Stimulated activated CD8-positive, alpha-beta memory T cell treated with anti-CD3 and anti-CD28 coated beads, Interleukin-12 subunit alpha, Interleukin-12 subunit beta, amount 100 ng/mL, for 24 hours (primary cell): ENCODE measurements around the gene PLA2G15.

Experiments
- DNase-seq: peaks from one replicate; pipeline ENCODE4 v3.0.0-alpha.2; 2020; ENCODE audit errors: extremely low read depth

The PLA2G15 gene, protein sequence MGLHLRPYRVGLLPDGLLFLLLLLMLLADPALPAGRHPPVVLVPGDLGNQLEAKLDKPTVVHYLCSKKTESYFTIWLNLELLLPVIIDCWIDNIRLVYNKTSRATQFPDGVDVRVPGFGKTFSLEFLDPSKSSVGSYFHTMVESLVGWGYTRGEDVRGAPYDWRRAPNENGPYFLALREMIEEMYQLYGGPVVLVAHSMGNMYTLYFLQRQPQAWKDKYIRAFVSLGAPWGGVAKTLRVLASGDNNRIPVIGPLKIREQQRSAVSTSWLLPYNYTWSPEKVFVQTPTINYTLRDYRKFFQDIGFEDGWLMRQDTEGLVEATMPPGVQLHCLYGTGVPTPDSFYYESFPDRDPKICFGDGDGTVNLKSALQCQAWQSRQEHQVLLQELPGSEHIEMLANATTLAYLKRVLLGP

DNA sequence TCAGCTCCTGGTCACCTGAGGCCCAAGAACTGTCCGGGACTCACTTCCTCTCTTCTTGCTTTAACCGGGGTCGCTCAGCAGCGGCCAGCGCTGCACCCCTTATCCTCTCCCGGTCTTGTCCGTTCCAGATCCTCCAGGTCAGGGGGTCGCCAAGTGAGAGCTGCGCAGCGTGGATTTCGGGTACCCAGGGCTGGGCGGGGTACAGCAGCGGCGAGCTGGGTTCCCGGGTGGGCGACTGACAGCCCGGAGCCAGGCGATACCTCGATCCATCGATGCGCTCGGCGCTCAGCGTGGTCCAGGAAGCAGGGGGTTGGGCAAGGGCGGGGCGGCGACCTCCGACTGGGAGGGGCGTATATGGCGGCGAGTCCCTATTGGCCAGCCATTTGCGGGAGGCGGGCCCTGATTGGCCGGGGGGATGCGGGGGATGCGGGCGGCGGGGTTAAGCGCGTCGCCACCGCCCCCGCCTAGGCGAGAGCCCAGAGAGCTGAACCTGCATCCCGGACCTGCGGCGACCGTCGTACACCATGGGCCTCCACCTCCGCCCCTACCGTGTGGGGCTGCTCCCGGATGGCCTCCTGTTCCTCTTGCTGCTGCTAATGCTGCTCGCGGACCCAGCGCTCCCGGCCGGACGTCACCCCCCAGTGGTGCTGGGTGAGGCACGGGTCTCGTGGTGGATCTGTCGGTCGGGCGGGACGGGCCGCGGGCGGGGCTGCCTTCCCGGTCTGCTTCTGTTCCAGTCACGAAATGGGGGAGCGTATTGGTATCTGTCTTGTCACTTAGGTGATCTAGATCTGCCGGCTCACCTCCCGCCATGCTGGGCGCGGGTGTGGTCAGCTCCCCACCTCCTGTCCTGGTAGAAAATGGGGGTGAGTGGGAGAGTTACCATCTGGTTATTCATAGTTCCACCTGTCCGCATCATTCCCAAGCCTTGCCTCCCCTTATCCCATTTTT, at the start of gene PLA2G15:
TSS of gene PLA2G15 (plus strand) at position 471 of the 951 bp plus-strand sequence. CDS start at position 525, 54 bp downstream.
- DNase-seq: peak; percentile 93

DNA sequence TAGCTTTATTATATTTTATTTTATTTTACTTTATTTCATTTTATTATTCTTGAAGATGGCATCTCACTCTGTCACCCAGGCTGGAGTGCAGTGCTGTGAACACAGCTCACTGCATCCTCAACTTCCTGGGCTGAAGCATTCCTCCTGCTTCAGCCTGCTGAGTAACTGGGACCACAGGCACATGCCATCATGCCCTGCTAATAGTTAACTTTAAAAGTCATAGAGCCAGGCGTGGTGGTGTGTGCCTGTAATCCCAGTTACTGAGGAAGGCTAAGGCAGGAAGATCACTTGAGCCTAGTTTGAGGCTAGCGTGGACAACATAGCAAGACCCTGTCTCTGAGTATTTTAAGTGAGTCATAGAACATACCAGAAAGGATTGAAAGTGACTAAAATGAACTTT, 47.9 kb upstream of the PLA2G15 start:
- DNase-seq: no peak

DNA sequence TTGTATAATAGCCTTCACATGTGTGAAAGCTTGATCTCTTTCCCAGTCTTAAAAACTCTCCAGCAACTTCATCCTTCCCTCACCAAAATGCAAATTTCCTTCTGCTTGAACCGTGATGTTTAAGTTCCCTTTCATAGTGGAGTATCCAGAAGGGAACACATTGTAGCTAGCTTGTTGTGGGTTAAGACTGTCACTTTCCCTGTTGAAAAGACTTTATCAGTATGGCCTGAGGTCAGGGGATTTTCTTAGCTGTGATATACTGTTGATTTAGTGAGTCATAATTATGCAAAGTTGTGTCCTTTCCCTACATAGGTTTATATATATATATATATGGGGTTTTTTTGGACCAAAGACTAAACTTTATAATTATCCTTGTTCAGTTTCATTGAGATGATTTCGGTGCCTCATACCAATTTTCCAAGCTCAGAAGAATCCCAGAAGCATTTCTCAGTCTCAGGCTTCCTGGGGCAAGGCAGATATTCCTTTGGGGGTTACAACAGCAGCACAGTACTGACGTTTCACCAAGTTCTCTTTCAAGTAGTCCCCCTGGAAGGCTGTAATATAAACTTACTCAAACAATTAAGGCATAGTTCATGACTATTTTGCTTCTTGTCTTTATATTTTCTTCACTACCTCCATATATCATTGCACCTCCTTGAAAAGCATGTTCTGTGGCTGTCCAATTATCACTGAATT, 44.9 kb upstream of the PLA2G15 start:
- DNase-seq: no peak

DNA sequence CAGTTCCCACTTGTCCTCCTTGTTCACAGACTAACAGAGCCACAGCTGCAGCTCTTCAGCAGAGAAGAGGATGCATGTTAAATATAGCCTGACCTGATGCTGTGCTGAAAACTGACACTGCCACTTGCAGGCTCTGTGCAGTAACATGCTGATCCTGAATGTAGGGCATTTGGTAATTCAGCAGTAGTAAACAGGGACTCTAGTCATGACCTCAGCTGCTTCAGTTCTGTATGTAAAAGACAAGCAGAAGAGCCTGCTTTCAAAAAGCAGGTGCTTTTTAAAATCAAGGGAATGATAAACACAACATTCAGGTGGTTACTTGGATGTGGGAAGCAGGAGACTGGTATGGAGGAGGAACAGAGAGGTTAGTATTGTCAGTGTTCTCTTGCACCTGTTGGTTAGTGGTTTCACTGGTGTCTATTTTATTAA, 43.1 kb upstream of the PLA2G15 start:
- DNase-seq: no peak

DNA sequence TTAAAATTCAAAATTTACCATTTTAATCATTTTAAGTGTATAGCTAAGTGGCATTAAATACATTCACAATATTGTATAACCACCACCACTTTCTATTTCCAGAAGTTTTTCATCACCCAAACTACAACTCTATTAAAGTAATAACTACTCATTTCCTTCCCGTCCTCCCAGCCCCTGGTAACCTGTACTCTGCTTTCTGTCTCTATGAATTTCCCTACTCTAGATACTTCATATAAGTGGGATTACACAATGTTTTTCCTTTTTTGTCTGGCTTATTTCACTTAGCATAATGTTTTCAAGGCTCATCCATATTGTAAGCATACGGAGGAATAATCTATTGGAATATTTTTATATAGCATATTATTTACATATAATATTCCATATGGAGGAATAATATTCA, 38.9 kb upstream of the PLA2G15 start:
- no peak for DNase-seq

DNA sequence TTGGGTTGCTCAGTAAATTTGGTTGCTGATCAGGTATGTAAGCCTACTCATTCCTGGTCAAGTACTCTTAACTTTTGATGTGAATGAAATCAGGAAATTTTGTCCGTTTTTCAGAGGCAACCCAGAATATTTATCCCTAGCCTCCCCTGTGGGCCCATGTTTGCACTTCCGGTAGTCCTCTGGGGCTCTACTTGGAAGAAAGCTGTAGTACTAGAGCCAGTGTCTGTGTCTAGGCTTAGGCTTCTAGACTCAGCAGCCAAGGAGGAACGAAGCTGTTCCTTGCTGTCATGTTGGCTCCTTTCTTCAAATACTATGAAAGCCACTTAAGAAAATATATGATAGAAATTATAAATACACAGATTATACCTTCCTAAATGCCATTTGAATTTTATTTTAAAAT, 30.4 kb upstream of the PLA2G15 start:
- DNase-seq: no peak

DNA sequence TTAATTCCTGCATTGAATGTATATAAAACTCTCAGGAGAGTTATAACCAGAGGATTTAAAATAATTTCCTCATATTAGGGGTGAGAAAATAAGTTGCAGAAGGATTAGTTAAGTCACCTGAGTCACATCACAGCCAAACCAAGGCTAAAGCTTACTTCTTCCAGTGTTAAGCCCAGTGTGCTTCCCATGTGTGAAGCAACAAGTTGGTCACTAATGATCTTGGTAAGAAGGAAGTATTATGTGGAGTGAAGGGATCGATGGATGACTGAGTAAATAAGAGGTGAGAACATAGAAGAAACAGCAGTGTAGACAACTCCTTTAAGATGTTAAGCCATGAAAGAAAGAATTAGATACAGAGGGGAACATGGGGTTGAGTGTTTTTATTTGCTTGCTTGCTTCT, 29.9 kb upstream of the PLA2G15 start:
- DNase-seq: no peak

DNA sequence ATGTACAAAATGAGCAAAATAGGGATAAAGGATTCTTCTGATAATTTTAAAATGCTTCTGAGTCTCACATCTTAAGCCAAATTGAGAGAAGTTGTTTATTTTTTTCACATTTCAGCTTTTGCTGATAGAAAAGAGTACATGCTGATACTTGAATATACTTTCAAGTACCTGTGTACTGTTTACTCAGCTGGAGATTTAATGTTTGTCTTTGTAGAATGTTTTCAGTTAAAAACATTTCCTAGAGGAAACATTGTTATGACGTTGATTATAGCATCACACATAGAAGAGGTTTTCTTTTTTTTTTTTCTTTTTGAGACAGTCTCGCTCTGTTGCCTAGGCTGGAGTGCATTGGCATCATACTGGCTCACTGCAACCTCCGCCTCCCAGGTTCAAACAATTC, 28.9 kb upstream of the PLA2G15 start:
- no peak for DNase-seq

DNA sequence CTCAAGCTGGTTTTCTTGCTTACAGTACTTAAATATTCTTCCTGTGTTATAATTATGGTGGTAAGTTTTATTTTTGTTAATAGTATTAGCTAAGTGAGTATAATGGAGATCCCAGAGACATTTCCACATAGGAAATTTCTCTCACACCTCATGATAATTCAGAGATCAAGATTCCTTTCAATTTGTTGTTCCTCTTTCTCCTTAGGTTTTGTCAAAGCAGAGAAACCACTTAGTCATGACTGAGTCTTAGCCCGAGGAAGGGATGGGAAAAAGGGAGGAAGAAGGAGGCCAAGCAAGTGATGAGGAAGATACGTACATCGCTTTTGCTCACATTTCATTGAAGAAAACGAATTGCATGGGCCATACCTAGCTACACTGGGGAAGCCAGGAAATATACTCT, 27.7 kb upstream of the PLA2G15 start:
- no peak for DNase-seq

DNA sequence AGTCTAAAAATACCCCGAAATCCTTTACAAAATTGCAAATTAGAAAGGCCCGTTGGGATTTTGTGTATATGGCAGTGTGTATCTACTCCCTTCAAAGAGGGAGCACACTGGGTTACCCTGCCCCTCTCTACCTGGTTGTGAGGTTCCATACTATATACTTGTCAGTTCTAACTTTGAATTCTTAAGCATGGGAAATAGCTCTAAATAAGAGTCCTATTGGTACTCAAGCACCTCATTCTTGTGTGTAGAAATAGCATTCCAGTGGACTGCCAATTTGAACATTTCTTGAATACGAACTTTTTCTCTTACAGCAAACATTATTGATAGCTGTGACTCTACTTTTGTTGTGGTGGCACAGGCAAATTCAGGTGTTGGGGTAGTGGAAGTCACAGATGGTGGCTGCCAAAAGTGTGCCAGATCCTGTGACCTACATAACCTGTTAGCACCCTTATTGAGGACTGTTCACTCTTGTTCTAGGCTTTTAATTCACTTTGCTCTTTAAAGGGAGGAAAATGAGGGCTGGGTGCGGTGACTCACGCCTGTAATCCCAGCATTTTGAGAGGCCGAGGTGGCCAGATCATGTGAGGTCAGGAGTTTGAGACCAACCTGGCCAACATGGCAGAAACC, 25.3 kb upstream of the PLA2G15 start:
- DNase-seq: no peak

DNA sequence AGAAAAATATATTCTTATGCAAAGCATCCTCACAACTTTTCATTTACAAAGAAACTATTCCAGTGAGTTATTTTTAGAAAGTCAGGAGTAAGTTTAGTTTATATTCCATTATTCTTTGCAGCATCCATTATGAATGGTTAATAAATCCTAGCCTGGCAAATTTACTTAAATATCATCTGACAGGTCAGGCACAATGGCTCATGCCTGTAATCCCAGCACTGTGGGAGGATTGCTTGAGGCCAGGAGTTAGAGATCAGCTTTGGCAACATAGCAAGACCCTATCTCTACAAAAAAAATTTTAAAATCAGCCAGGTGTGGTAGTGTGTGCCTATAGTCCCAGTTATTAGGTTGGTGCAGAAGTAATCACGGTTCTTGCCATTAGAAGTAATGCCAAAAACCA, 22.1 kb upstream of the PLA2G15 start:
- no peak for DNase-seq

DNA sequence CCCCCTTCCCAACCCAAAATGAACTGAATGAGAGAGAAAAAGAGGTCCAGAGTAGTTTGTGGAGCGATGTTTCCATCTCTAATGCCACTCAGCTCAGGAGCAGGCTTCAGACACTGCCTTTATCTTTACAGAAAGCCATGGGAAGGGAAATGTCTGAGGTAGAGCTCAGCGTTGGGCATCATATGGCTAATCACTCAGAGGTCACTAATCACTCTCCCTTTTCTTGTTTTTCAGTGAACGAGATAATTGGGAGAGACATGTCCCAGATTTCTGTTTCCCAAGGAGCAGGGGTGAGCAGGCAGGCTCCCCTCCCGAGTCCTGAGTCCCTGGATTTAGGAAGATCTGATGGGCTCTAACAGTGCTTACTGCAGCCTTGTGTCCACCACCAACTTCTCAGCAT, 19.1 kb upstream of the PLA2G15 start:
- DNase-seq: no peak

DNA sequence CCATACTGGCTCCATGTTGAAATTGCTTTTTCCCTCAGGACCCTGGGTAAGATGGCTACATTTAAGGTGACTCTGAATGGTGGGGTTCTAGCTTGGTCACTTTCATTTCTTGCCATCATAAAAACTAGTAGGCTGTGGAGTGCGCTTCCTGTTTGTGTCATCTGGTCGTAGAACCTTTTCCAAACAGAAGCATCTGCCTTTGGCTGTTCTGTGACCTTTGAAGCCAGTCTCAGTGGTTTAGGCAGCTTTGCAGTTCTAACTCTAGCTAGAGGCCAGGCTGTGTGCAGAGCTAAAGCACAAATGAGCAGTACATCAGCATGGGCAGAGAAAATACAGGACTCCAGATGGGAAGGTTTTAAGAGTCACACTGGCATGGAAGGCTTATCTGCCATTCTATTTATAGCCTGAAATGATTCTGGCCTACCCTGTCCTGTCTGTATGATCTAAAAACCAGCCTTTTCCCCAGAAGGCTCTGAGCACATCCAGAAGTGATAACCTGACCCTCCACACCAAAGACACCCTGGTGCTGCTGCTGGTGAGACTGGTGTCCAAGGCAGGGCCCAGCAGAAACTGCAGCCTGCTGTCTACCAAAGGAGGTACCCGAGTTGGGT, 17.9 kb upstream of the PLA2G15 start:
- DNase-seq: no peak

DNA sequence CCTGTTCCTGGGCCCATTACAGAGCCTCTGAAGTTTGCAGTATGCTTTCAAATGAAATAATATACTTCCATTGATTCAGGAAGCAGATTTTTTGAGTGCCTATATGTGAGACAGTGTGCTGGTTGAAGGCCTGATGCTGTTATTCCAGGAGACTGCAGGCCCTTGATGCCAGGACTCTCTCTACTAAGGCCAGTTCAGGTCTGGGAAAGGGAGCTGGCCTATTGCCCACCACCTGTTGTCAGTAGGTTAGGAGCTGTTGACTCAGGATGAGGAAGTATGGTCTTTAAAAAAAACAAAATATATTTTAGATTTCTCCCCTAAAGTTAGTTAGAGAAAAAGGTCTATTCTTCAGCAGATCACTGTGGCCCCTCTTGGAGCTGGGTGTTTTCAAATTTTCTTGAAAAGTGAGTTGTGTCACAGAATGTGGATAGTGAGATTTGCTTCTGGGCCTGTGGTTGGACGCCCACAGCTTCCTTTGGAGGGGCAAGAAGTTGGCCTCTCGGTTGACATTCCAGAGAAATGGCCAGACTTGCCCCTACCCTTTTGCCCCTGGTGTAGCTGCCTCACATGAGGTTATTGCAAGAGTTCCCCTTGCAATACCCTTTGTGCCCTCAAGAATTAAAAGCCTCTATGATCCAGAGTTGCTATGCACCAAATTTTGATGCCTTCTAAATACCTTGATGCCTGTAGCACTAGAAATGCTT, 17.2 kb upstream of the PLA2G15 start:
- DNase-seq: no peak

DNA sequence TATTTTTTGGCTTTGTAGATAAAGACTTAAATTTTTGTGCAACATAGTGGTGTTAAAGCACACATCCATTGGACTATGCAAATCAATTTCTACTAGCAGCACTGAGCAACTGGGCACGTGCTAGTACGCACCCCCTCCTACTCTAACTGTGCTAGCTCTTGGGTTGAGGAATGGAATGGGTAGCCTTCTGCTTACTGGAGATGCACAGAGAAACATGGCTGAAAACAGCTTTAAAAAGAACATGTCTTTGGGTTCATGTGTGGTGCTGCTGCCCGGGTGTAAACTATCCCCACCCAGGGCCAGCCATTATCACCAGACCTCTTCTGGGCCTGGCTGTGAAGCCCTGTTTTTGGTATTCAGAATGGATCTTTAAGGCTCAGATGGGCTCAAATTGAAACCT, 16.5 kb upstream of the PLA2G15 start:
- no peak for DNase-seq

DNA sequence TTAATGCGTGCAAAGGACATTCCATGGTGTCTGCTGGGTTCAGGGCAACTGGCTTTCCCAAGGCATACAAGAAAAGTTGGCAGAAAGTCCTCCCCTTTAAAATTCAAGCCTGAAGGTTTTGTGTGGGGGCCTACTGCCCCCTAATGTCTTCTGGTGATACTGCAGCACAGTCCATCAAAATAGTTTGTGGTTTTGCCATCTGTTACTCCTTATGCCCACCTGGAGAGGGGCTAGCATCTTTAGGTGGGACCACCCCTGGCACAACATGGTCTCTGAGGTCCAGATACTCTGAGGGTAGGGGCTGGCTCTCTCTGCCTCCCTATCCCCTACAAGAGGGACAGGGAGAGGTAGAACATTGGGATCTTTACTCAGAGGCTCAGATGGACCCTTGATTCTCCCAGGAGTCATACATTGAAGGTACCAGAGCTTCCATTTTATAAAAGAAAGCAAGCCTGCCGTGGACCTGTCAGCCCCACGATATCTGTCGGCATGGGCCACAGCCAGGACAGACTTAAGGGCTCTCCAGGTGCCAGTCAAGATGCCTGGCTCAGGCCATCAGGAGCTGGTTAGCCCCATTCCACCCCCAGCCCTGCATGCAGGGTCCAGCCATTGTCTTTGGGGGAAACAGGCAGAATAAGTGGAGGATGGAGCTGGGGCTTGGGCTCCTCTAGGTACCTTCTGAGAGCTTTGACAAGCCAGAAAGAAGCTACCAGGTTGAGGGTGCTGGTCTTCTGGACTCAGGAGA, 15.6 kb upstream of the PLA2G15 start:
- no peak for DNase-seq

DNA sequence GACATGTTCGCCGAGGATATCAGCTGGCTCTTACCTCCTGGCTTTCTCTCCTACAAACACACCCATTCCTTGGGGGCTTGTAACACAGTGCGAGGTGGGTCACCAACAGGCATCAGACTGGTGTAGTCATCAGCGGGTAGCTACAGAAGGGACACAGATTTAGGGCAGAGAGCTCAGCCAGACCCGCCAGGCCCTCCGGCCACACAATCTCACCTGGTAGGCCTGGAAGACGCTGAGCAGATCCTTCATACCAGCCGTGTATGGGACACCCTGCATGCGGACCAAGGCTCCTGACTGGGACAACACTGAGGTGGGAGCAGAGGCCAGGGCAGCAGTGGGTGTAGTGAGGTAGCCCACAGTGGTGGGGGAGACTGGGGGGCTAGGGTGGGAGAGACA, 15.0 kb upstream of the PLA2G15 start:
- DNase-seq: no peak

DNA sequence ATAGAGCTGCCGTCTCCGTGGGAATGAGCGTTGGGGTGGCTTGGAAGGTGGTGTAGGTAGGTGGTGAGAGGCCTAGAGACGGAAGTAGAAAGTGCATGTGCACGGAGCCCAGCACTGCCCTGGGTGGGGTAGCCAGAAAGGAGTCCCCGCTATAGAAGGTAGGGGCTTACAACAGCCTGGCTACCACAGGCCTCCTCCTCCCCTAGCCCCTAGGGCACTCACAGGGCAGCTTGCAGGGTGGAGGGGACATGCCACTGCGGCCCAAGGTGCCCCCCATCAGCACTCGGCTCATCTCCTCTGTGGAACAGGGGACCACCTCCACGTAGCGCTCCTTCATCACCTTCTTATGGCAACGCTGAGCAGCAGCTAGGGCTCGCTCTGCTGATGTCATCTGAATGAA, 14.2 kb upstream of the PLA2G15 start:
- DNase-seq: no peak

DNA sequence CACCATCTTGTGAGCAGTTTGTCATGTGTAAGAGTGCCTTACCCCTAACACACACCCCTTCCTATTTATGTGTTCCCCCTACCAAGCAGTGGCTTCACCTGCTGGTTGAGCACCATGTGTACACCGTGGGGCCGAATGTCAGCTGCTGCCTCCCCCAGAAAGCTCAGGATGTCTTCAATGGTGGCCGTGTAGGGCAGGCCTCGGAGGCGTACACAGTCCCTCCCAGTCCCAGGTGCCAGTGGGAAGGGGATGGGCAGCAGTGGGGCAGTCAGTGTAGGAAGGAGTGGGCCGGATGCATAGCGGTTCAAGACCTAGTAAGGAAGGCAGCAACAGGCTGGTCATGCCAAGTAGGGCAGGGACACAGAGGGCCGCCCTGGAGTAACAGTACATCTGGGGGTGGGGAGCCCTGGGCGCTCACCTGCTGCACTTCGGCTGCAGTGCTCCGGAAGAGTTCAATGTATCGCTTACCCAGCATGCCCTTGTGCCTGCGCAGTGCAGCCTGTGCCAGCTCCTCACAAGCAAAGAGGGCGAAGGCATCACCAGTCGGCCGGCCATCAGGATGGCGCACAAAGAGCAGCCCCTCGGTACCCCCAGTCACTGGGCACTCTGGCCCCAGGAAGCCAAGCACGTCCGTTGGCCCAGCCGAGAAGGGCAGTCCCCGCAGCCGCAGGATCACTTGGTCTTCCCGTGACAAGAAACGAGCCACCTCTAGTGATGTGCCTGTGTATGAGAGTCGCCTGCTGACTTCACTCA, 13.6 kb upstream of the PLA2G15 start:
- DNase-seq: no peak
